NK-92 treated with Interleukin-12 subunit alpha and Interleukin-12 subunit beta, amount 100 ng/mL, for 24 hours (cell line): Measurements from ENCODE around the gene SOX8.

Experiments used
- DNase-seq: peaks from one replicate; lab custom pipeline; 2025; lab: John Stamatoyannopoulos, UW

Gene SOX8

DNA sequence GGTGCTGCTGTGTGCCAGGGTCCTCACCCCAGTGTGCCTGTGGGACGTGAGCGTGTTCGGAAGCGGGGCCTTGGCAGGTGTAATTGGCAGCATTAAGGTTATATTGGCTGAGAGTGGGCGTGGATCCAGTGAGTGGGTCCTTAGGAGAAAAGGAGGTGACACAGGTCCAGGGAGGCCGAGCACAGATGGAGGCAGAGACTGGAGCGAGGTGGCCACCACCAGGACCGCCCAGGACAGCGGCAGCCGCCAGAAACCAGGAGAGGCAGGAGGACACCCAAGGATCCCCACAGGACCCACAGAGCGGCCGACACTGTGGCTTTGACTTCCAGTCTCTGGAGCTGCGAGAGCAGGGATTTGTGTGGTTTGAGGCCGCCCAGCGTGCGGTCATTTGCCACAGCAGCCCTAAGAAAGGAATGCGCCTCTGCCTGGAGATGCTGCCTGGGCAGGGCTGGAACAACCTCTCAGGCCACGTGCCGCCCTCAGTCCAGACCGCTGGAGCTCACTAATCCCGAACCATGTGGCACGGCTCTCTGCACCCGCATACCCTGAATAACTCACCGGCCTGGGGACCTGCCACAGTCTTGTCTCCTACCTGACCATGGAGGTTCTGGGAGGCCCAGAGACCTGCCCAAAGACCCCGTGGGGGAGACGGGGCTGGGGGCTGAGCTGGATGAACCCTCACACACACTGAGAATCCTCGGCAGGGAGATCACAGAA, 45.4 kb downstream of the SOX8 start:
- DNase-seq: no peak

GRCh38 chr16:1027501-1027815, 45.9 kb downstream of the SOX8 start:
- no peak for DNase-seq

DNA sequence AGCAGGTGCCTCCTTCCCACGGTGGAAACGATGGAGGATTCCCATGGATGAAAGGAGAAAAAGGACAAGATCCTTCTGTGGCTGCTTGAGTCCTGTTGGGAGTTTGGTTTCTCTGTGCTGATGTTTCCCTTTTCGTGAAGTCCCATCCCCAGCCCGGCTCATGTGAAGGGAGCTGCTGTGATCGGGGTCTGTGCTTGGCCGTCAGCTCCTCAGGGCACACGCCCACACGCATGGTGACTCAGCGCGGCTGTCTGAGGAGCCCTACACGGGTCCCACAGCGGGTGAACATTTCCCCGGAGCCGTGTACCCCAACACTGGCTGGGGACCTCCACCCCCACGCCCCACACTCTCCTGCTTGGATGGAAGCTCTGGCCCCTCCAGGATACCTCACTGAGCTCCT, 46.5 kb downstream of the SOX8 start:
- DNase-seq: no peak

DNA sequence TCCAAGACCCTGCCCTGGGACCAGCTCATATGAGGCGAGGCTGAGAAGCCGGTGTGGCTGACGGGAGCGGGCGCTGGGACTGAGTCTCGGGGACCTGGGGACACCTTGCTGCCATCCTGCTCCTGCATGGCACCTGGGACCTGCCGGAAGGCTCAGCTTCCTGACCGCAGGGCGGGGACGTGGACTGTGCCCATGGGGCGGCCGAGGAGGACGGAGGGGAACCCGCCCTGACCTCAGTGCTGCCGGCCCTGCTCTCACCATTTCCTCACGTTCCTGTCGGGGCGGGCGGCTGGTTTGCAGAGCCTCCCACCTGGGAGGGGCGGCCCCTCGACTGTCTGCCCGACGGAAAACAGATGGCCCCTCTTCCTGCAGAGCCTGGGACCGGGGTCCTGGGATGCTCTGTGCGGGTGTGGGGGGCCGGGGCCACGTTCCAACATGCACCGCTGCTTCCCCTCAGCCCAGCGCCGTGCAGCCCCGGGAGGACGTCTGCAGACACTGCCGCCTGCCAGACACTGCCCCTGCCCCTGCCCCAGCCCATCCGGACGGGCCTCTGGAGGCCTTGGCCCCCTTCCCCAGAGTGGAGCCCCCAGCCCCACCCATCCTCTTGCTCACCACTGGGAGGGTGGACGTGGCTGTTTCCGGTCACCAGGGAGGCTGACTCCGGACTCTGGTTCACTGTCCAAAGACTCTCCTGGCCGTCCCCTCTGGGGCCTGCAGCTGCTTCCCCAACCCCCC, 47.1 kb downstream of the SOX8 start:
- DNase-seq: no peak

GRCh38 chr16:1029259-1029545, 47.6 kb downstream of the SOX8 start:
- no peak for DNase-seq

DNA sequence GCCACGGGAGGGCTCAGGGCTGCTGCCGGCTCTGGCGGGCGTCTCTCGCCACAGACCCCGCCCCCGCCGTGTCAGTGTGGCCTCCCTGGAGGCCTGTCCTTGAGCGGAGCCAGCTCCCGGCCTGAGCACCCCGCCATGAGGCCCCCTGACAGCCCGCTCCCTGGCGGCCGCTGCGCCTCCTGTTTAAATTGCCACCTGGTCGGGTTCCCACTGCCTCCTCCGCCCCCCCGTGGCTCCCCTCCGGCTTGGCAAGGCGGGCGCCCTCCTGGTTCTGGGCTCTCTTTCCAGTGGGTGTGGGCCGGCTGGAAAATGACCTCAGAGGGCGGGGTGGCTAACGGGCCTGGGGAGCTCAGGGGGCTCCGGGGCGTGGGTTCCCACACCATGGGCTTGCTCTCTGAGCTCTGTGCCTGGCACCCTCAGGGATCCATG, 48.9 kb downstream of the SOX8 start:
- no peak for DNase-seq

- DNase-seq: no peak
These were observed 50.1 kb downstream of the SOX8 start for GRCh38 chr16:1031666-1032065.

DNA sequence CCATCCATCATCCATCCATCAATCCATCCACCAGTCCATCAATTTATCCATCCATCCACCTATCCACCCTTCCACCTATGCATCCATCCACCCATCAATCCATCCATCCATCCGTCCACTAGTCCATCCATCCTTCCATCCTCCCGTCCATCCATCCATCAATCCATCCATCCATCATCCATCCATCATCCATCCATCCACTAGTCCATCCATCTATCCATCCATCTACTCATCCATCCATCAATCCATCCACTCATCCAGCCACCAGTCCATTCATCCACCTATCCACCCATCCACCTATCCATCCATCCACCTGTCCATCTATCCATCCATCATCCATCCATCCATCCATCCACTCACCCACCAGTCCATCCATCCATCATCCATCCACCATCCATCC, 51.0 kb downstream of the SOX8 start:
- DNase-seq: no peak

GRCh38 chr16:1033128-1033679, 51.6 kb downstream of the SOX8 start:
- DNase-seq: no peak

DNA sequence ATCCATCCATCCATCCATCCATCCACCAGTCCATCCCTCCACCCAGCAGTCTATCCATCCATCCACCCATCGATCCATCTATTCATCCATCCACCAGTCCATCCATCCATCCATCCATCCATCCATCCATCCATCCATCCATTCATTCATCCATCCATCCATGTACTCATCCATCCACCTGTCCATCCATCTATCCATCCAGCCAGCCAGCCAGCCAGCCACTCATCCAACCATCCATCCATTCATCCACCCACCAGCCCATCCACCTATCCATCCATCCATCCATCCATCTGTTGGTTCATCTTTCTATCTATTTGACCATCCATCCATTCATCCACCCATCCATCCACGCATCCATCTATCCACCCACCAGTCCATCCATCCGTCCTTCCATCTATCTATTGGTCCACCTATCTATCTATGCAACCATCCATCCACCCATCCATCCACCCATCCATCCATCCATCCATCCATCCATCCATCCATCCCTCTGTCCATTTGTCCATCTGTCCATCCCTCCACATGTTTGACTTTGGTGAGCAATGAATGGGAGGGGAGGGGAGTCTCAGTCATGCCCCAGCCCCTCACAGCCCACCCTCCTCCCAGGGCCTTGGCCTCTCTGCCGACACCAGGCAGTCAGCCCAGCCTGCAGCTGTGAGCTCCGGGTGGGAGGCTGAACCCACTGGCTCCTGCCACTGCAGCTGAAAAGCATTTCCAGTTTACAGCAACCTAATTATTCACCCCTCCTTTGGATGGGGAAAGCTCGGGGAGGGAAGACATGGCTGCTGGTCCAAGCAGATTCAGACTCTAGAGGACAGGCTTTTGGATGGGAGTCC, 52.9 kb downstream of the SOX8 start:
- no peak for DNase-seq

DNA sequence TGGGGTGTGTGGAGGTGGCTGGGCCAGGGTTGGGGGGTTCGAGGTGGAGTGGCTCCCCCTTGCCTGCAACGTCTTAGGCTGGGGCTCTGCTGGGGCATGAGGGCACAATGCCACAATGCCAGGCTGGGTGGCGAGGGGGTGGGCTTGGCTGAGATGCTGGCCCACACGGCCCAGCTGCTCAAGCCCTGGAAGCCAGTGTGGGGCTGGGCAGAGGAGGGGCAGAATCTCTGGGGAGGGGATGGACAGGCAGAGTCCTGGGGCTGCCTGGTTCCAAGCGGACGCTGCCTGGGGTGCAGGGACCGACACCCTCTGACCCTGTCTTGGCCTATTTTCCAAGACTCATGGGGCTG, 53.5 kb downstream of the SOX8 start:
- no peak for DNase-seq

DNA sequence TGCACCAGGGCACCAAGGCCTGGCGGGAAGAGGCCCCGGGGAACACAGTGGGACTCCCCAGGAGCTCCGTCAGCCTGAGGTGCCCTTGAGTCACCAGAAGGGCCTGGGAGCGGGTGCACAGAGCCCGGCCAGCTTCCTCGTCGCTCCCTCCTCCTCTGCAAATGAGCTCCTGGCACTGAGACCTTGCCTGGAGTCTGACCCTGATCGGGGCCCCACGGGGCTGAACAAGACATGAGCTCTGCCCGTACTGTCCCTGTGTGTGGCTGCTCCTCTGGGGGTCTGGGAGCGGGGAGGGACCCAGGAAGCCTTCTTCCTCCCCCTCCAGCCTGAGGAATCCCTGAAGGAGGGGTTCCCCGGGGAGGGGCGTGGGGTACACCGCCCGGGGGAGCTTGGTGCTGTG, 54.6 kb downstream of the SOX8 start:
- no peak for DNase-seq
